K562 (cell line): ENCODE data around the gene SERPINE2. TPM values are rescaled to one million over a fixed set of nuclear protein-coding genes. Genes with fewer than 3 reads are reported as not detected.

Source experiments
- ATAC-seq: fragments of 200-7000 bp; cut with Tn5 transposase; 3 replicates; pipeline ENCODE4 v1.9.1; 2020; ENCODE audit warnings: moderate library complexity
- BruUV-seq: library from RNA; stranded (reverse); fragments of 400-500 nt; replicated peaks from 2 replicates; lab custom pipeline; 2021; lab: Mats Ljungman, UMichigan
- CTCF ChIA-PET: fragments of 300-600 bp; formaldehyde crosslinking; extraction: SDS; loops from one replicate; lab custom pipeline; 2021; ENCODE audit warnings: low intra/inter-chr PET ratio; lab: Yijun Ruan, JAX
- POLR2A ChIA-PET: fragments of 300-600, 350-650 bp; sonication (Branson Sonifier 250); formaldehyde crosslinking; extraction: SDS; loops from one replicate; lab custom pipeline; 2021; ENCODE audit warnings: antibody characterized with exemption, inconsistent platforms; lab: Yijun Ruan, JAX
- DNase-seq, 4 experiments: peaks; one replicate each; pipeline versions ENCODE4 v3.0.0 to v3.0.0-alpha.2; 2011 to 2018; ENCODE audit warnings: low spot score in 3 of 4, mixed read lengths in 3 of 4; ENCODE audit errors: extremely low read depth in 1 of 4
- FAIRE-seq: peaks from 2 replicates; lab custom pipeline; 2011; peaks lifted over from hg19 to GRCh38; lab: Jason Lieb, UNC
- H2AFZ ChIP-seq: 2 replicates; pipeline ENCODE4 v1.6.0; 2011; ENCODE audit warnings: low read depth, low read length, control low read depth, inconsistent platforms
- H3K27ac ChIP-seq: fragments of 200-600 bp; 3 replicates; pipeline ENCODE4 v1.8.0; 2011; ENCODE audit warnings: low read depth, mild to moderate bottlenecking, control low read depth, inconsistent platforms, low read length, moderate library complexity, mixed read lengths; ENCODE audit errors: extremely low read depth
- H3K27me3 ChIP-seq, 2 experiments: fragments of 300-600 bp in 1 of 2; 2 replicates in 1 of 2; 3 replicates in 1 of 2; pipeline versions ENCODE4 v1.6.0 to v1.8.0; 2011; ENCODE audit warnings: inconsistent platforms in 2 of 2, low read length in 2 of 2, mild to moderate bottlenecking in 1 of 2, mixed read lengths in 1 of 2, moderate library complexity in 1 of 2; ENCODE audit not compliant: control insufficient read depth in 2 of 2, insufficient read depth in 2 of 2
- H3K36me3 ChIP-seq: fragments of 300-600 bp; 3 replicates; pipeline ENCODE4 v1.8.0; 2011; ENCODE audit warnings: mild to moderate bottlenecking, low read length, inconsistent platforms; ENCODE audit not compliant: control insufficient read depth, insufficient read depth
- H3K4me1 ChIP-seq, 2 experiments: fragments of 200-600 bp in 1 of 2; replicated peaks in 1 of 2; 2 replicates in 1 of 2; 3 replicates in 1 of 2; pipeline versions ENCODE4 v1.5.1 to v1.8.0; 2011; ENCODE audit warnings: inconsistent platforms in 2 of 2, low read length in 2 of 2, mild to moderate bottlenecking in 1 of 2, mixed read lengths in 1 of 2, moderate library complexity in 1 of 2; ENCODE audit not compliant: control insufficient read depth in 2 of 2, insufficient read depth in 2 of 2
- H3K4me2 ChIP-seq: 2 replicates; pipeline ENCODE4 v1.6.1; 2011; ENCODE audit warnings: low read length, control low read depth, inconsistent platforms, mixed read lengths; ENCODE audit not compliant: insufficient read depth
- H3K4me3 ChIP-seq: fragments of 200-600 bp; sonication (generic), shearing (Covaris generic); 2 replicates; pipeline ENCODE4 v1.5.1; 2016; ENCODE audit warnings: control low read depth, inconsistent platforms
- H3K79me2 ChIP-seq: fragments of 200-600 bp; 3 replicates; pipeline ENCODE4 v1.8.0; 2011; ENCODE audit warnings: low read length, inconsistent platforms; ENCODE audit not compliant: control insufficient read depth, insufficient read depth
- H3K9ac ChIP-seq, 2 experiments: 2 replicates each; pipeline versions ENCODE4 v1.6.0 to v1.6.1; 2011; ENCODE audit warnings: low read depth in 2 of 2, low read length in 2 of 2, control low read depth in 1 of 2, inconsistent platforms in 1 of 2, mild to moderate bottlenecking in 1 of 2, mixed read lengths in 1 of 2; ENCODE audit not compliant: insufficient read depth in 1 of 2
- H3K9me1 ChIP-seq: one replicate; pipeline ENCODE4 v1.6.0; 2011; ENCODE audit warnings: inconsistent platforms, mild to moderate bottlenecking, low read length, moderate library complexity; ENCODE audit not compliant: control insufficient read depth, insufficient read depth
- H3K9me3 ChIP-seq: replicated peaks from 2 replicates; pipeline ENCODE4 v1.5.1; 2011; ENCODE audit warnings: low read depth, low read length, inconsistent platforms; ENCODE audit not compliant: control insufficient read depth, insufficient read depth
- H4K20me1 ChIP-seq: replicated peaks from 2 replicates; pipeline ENCODE4 v1.6.1; 2011; ENCODE audit warnings: low read length, inconsistent platforms, mixed read lengths; ENCODE audit not compliant: control insufficient read depth, insufficient read depth
- CXXC5 ChIP-seq: fragments of 250-450 bp; sonication (Bioruptor Pico); IDR thresholded peaks from 2 replicates; pipeline ENCODE4 v1.8.0; 2022; ENCODE audit warnings: inconsistent platforms, mild to moderate bottlenecking, moderate library complexity
- KDM2B ChIP-seq: fragments of 250-450 bp; sonication (Bioruptor Pico); IDR thresholded peaks from 2 replicates; pipeline ENCODE4 v1.8.0; 2021; ENCODE audit warnings: mild to moderate bottlenecking, moderate library complexity
- PKNOX1 ChIP-seq: fragments of 450-650 bp; IDR thresholded peaks from 2 replicates; pipeline ENCODE4 v1.6.1; 2016
- PPARD ChIP-seq: fragments of 250-450 bp; sonication (Bioruptor Pico); IDR thresholded peaks from 2 replicates; pipeline ENCODE4 v1.8.0; 2022; ENCODE audit warnings: inconsistent platforms, mild to moderate bottlenecking, moderate library complexity
- PRDM10 ChIP-seq: fragments of 450-650 bp; IDR thresholded peaks from 2 replicates; pipeline ENCODE4 v1.6.1; 2018; ENCODE audit not compliant: partially characterized antibody
- PREB ChIP-seq: sonication (generic); formaldehyde crosslinking; IDR thresholded peaks from 2 replicates; pipeline ENCODE4 v1.8.1; 2023; ENCODE audit warnings: mild to moderate bottlenecking, missing genetic modification reagents
- PTRF ChIP-seq: fragments of 450-650 bp; IDR thresholded peaks from 2 replicates; pipeline ENCODE4 v1.6.1; 2016; ENCODE audit warnings: mild to moderate bottlenecking, missing genetic modification characterization, missing compliant biosample characterization
- SAFB2 ChIP-seq: fragments of 200-400 bp; formaldehyde crosslinking; IDR thresholded peaks from 2 replicates; pipeline ENCODE4 v1.6.1; 2018; ENCODE audit warnings: borderline replicate concordance, low read length, low read depth, moderate library complexity; ENCODE audit not compliant: severe bottlenecking
- SMARCE1 ChIP-seq: fragments of 450-650 bp; IDR thresholded peaks from 2 replicates; pipeline ENCODE4 v1.7.1; 2016; ENCODE audit warnings: mild to moderate bottlenecking
- TBP ChIP-seq: optimal IDR thresholded peaks from 2 replicates; pipeline ENCODE3; 2011; ENCODE audit warnings: low read depth, low read length, improper control_type of control experiment
- ZNF354B ChIP-seq: fragments of 250-450 bp; sonication (Bioruptor Pico); IDR thresholded peaks from 2 replicates; pipeline ENCODE4 v1.4.0; 2020
- WGBS: fragments of 100-300 bp; shearing (Covaris generic); methylation state at CpG from one replicate; pipeline ENCODE4 v1.1.6; 2016; ENCODE audit warnings: low coverage, mixed read lengths; ENCODE audit not compliant: insufficient coverage; ENCODE audit errors: missing lambda C conversion rate; 5-methylcytosine and 5-hydroxymethylcytosine counted together
- in situ Hi-C: fragments of 300-500 bp; cut with MboI; formaldehyde crosslinking; loops from 4 replicates; pipeline ENCODE4 v1.15.0; 2018; ENCODE audit warnings: inconsistent platforms, mixed read lengths
- intact Hi-C: fragments of 100-400 bp; cut with micrococcal nuclease; formaldehyde crosslinking; loops from 2 replicates; pipeline ENCODE4 v1.14.2; 2022
- polyA plus RNA-seq, 8 experiments: library from polyadenylated mRNA; depleted of rRNA in 4 of 8; stranded (reverse) in 5 of 8; unstranded in 3 of 8; fragments of >200 nt; fragmentation: Nextera tagmentation in 2 of 8; fragmentation: Illumina TruSeq in 1 of 8; extraction: Ambion mirVana in 2 of 8; extraction: Trizol in 1 of 8; gene quantifications; 2 replicates each; pipeline versions ENCODE4 v1.2.1 to v1.2.3, GENCODE V29; 2011 to 2014; ENCODE audit warnings: inconsistent platforms in 1 of 8, missing spikeins in 1 of 8
- total RNA-seq, 7 experiments: library from RNA; depleted of rRNA in 6 of 7; stranded (reverse); fragments of >200 nt in 6 of 7; fragmentation: Illumina TruSeq in 2 of 7; extraction: Trizol in 2 of 7; gene quantifications; 2 replicates each; pipeline versions ENCODE4 v1.2.1 to v1.2.3, GENCODE V29; 2011 to 2021; ENCODE audit warnings: low replicate concordance in 1 of 7
- TF ChIP-seq, protein P1 (sequence below): fragments of 200-400 bp; formaldehyde crosslinking; IDR thresholded peaks from 2 replicates; pipeline ENCODE4 v1.6.1; 2017; ENCODE audit warnings: mild to moderate bottlenecking, low read depth, low read length, moderate library complexity

Gene SERPINE2
- total and polyA plus RNA-seq, 9 of the 15 experiments (the other 6 are each of a cell fraction or from before 2014, with no cell fraction given) = 0.03 to 0.16 (median 0.13) TPM; not detected in 6

GRCh38 chr2:223957092-223957851, 81.8 kb downstream of the SERPINE2 start, which contains the start of gene MRPL44 (continued):
- TF ChIP-seq PKNOX1 (peak; percentile 55), PPARD (CRISPR knock-in tag) (no peak), SMARCE1 (0 out of 2 replicates have a peak, but pooled peaks have one; percentile 38), TBP (peak; percentile 89), PTRF (tag) (no peak), KDM2B (CRISPR knock-in tag) (peak; percentile 93; the same call in 1 of the 2 replicates), CXXC5 (CRISPR knock-in tag) (peak; percentile 92)

DNA sequence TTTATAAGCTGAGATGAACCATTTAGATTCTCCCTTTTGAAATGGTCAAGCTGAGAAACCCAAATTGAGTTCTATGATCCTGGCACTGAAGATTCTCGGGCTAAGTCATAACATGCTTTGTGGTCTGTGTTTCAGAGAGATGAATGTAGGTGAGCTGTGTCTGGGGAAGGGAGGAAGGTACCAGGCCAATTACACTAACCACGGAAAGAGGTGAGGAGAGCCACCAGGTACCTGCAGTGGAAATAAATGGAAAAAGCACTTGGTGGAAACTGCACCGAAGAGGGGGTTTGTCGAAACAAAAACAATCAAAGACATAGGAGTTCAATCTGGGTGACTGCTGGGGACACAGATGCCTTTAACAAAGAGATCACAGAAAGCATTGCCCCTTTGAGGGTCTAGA, 82.8 kb downstream of the SERPINE2 start:
- Histone ChIP-seq H3K9me1 (no peaks in the 10 kb centered on the region), H3K9ac (peak overlapping the region in 1 of 2 experiments; percentile 89; a peak in 2 of 4 replicates), H3K4me3 (no peak overlapping the region), H4K20me1 (no peaks in the 10 kb centered on the region; the same call in 1 of the 2 replicates), H3K4me1 (peaks cover 0 to 12% of the 10 kb centered on the region in 2 experiments; a peak in 2 of 5 replicates), H2AFZ (peak overlapping the region; percentile 86), H3K4me2 (peak overlapping the region; percentile 12; the same call in 1 of the 2 replicates), H3K9me3 (no peaks in the 10 kb centered on the region), H3K27ac (no peak overlapping the region; the same call in 2 of the 3 replicates), H3K79me2 (peaks cover 41% of the 10 kb centered on the region), H3K27me3 (no peaks in the 10 kb centered on the region), H3K36me3 (peaks cover 21% of the 10 kb centered on the region)
- DNase-seq (no peak), ATAC-seq (no peak), FAIRE-seq (peak; percentile 11)
- in situ Hi-C loops (no loop called here), intact Hi-C loops (no loop called here)
- BruUV-seq = no TSS peak
- CTCF ChIA-PET = no interaction called here
- 60% methylated on average over 3 of the region's 4 CpGs for WGBS
- POLR2A ChIA-PET = no interaction called here
- TF ChIP-seq SAFB2 = no peak
- no peak for TF ChIP-seq PRDM10
- TF ChIP-seq, protein P1, sequence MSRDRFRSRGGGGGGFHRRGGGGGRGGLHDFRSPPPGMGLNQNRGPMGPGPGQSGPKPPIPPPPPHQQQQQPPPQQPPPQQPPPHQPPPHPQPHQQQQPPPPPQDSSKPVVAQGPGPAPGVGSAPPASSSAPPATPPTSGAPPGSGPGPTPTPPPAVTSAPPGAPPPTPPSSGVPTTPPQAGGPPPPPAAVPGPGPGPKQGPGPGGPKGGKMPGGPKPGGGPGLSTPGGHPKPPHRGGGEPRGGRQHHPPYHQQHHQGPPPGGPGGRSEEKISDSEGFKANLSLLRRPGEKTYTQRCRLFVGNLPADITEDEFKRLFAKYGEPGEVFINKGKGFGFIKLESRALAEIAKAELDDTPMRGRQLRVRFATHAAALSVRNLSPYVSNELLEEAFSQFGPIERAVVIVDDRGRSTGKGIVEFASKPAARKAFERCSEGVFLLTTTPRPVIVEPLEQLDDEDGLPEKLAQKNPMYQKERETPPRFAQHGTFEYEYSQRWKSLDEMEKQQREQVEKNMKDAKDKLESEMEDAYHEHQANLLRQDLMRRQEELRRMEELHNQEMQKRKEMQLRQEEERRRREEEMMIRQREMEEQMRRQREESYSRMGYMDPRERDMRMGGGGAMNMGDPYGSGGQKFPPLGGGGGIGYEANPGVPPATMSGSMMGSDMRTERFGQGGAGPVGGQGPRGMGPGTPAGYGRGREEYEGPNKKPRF = no peak
- TF ChIP-seq PREB (CRISPR knock-in tag) = no peak
- TF ChIP-seq ZNF354B (CRISPR knock-in tag) = no peak
